IMR-90 (cell line): ENCODE measurements around the gene SH3TC1. TPM values are rescaled to one million over a fixed set of nuclear protein-coding genes. Genes with fewer than 3 reads are reported as not detected.
A peak's percentile ranks its signal among the peaks of the same experiment; 100 is the strongest.

Experiments used
- ATAC-seq: fragments of 200-7000 bp; cut with Tn5 transposase; 2 replicates; pipeline ENCODE4 v1.9.1; 2020; ENCODE audit warnings: low read depth, mild to moderate bottlenecking, moderate library complexity
- BruUV-seq: library from RNA; stranded (reverse); fragments of 400-500 nt; replicated peaks from 2 replicates; lab custom pipeline; 2021; lab: Mats Ljungman, UMichigan
- CTCF ChIA-PET: fragments of 300-600 bp; formaldehyde crosslinking; extraction: SDS; loops from one replicate; lab custom pipeline; 2021; ENCODE audit warnings: antibody characterized with exemption; lab: Yijun Ruan, JAX
- POLR2A ChIA-PET: fragments of 300-600 bp; sonication (Branson Sonifier 250); formaldehyde crosslinking; loops from one replicate; lab custom pipeline; 2022; ENCODE audit warnings: antibody characterized with exemption; ENCODE audit not compliant: unreplicated experiment; lab: Charles Lee
- DNase-seq: peaks from one replicate; pipeline ENCODE4 v3.0.0; 2013
- H2AFZ ChIP-seq: replicated peaks from 2 replicates; pipeline ENCODE3; 2013; ENCODE audit warnings: low read length, mild to moderate bottlenecking; ENCODE audit not compliant: poor library complexity
- H2AK5ac ChIP-seq: 2 replicates; pipeline ENCODE4 v1.6.1; 2013; ENCODE audit warnings: low read depth, low read length, inconsistent platforms
- H2AK9ac ChIP-seq: replicated peaks from 2 replicates; pipeline ENCODE3; 2013; ENCODE audit warnings: mild to moderate bottlenecking, low read depth, low read length, moderate library complexity; ENCODE audit not compliant: poor library complexity
- H2BK120ac ChIP-seq: 2 replicates; pipeline ENCODE4 v1.6.1; 2013; ENCODE audit warnings: low read depth, low read length, inconsistent platforms
- H2BK15ac ChIP-seq: 3 replicates; pipeline ENCODE4 v1.6.1; 2013; ENCODE audit warnings: low read depth, low read length, inconsistent platforms
- H2BK20ac ChIP-seq: 2 replicates; pipeline ENCODE4 v1.6.1; 2013; ENCODE audit warnings: low read depth, mild to moderate bottlenecking, inconsistent platforms, low read length, moderate library complexity
- H2BK5ac ChIP-seq: 2 replicates; pipeline ENCODE4 v1.6.1; 2013; ENCODE audit warnings: mild to moderate bottlenecking, low read depth, low read length, inconsistent platforms; ENCODE audit not compliant: poor library complexity, severe bottlenecking
- H3K14ac ChIP-seq: replicated peaks from 2 replicates; pipeline ENCODE4 v1.6.1; 2013; ENCODE audit warnings: low read depth, low read length, inconsistent platforms
- H3K18ac ChIP-seq: 2 replicates; pipeline ENCODE4 v1.6.1; 2013; ENCODE audit warnings: low read depth, low read length, control low read depth
- H3K23ac ChIP-seq: 2 replicates; pipeline ENCODE4 v1.6.1; 2013; ENCODE audit warnings: low read depth, low read length, inconsistent platforms
- H3K27ac ChIP-seq: 2 replicates; pipeline ENCODE4 v1.5.1; 2013; ENCODE audit warnings: mild to moderate bottlenecking, control low read depth, low read length; ENCODE audit not compliant: insufficient read depth
- H3K27me3 ChIP-seq: 2 replicates; pipeline ENCODE4 v1.6.1; 2013; ENCODE audit warnings: low read length; ENCODE audit not compliant: control insufficient read depth, insufficient read depth
- H3K36me3 ChIP-seq: 2 replicates; pipeline ENCODE4 v1.6.1; 2013; ENCODE audit warnings: low read length, mixed read lengths; ENCODE audit not compliant: control insufficient read depth, insufficient read depth
- H3K4ac ChIP-seq: 2 replicates; pipeline ENCODE4 v1.6.1; 2013; ENCODE audit warnings: low read depth, low read length, inconsistent platforms
- H3K4me1 ChIP-seq: 2 replicates; pipeline ENCODE4 v1.6.1; 2013; ENCODE audit warnings: low read length, mixed read lengths; ENCODE audit not compliant: control insufficient read depth, insufficient read depth
- H3K4me2 ChIP-seq: 2 replicates; pipeline ENCODE4 v1.6.1; 2013; ENCODE audit warnings: low read depth, mild to moderate bottlenecking, control low read depth, low read length, moderate library complexity
- H3K4me3 ChIP-seq: 2 replicates; pipeline ENCODE4 v1.5.1; 2013; ENCODE audit warnings: low read depth, mild to moderate bottlenecking, control low read depth, low read length, moderate library complexity; ENCODE audit not compliant: insufficient read depth
- H3K56ac ChIP-seq: 2 replicates; pipeline ENCODE4 v1.6.1; 2013; ENCODE audit warnings: low read length, inconsistent platforms; ENCODE audit not compliant: insufficient read depth; ENCODE audit errors: extremely low read depth
- H3K79me1 ChIP-seq, 2 experiments: 2 replicates each; pipeline ENCODE4 v1.6.1; 2013; ENCODE audit warnings: low read length in 2 of 2, inconsistent platforms in 1 of 2, low read depth in 1 of 2
- H3K9ac ChIP-seq: 2 replicates; pipeline ENCODE4 v1.6.1; 2013; ENCODE audit warnings: low read depth, low read length, control low read depth
- H3K9me1 ChIP-seq: 2 replicates; pipeline ENCODE4 v1.6.1; 2013; ENCODE audit warnings: low read length, inconsistent platforms; ENCODE audit not compliant: insufficient read depth
- H3K9me3 ChIP-seq: 2 replicates; pipeline ENCODE4 v1.6.1; 2013; ENCODE audit warnings: low read length; ENCODE audit not compliant: control insufficient read depth, insufficient read depth
- H4K20me1 ChIP-seq: 2 replicates; pipeline ENCODE4 v1.6.1; 2013; ENCODE audit warnings: low read length, inconsistent platforms; ENCODE audit not compliant: insufficient read depth
- H4K5ac ChIP-seq: 2 replicates; pipeline ENCODE4 v1.6.1; 2013; ENCODE audit warnings: mild to moderate bottlenecking, low read depth, low read length, control low read depth
- H4K8ac ChIP-seq, 2 experiments: 2 replicates each; pipeline ENCODE4 v1.6.1; 2013; ENCODE audit warnings: low read depth in 2 of 2, low read length in 2 of 2, control low read depth in 1 of 2, inconsistent platforms in 1 of 2
- H4K91ac ChIP-seq: 2 replicates; pipeline ENCODE4 v1.6.1; 2013; ENCODE audit warnings: low read depth, low read length, inconsistent platforms; ENCODE audit not compliant: insufficient read depth
- BHLHE40 ChIP-seq: fragments of 150-350 bp; IDR thresholded peaks from 2 replicates; pipeline ENCODE4 v1.6.1; 2016; ENCODE audit warnings: mild to moderate bottlenecking, low read depth, low read length
- CHD1 ChIP-seq: IDR thresholded peaks from 2 replicates; pipeline ENCODE4 v1.6.1; 2012; ENCODE audit warnings: low read depth, low read length, improper control_type of control experiment
- FOS ChIP-seq: fragments of 150-350 bp; IDR thresholded peaks from 2 replicates; pipeline ENCODE4 v1.6.1; 2016; ENCODE audit warnings: low read depth, low read length
- MAFK ChIP-seq: IDR thresholded peaks from 2 replicates; pipeline ENCODE4 v1.6.1; 2012; ENCODE audit warnings: low read depth, low read length, improper control_type of control experiment
- POLR2A ChIP-seq: IDR thresholded peaks from 2 replicates; pipeline ENCODE4 v1.6.1; 2012; ENCODE audit warnings: mild to moderate bottlenecking, low read depth, low read length
- RAD21 ChIP-seq: IDR thresholded peaks from 2 replicates; pipeline ENCODE4 v1.6.1; 2012; ENCODE audit warnings: low read length, improper control_type of control experiment
- RCOR1 ChIP-seq: IDR thresholded peaks from 2 replicates; pipeline ENCODE4 v1.6.1; 2012; ENCODE audit warnings: mild to moderate bottlenecking, low read length, improper control_type of control experiment; ENCODE audit not compliant: insufficient replicate concordance
- RFX5 ChIP-seq: IDR thresholded peaks from 2 replicates; pipeline ENCODE4 v1.8.0; 2012; ENCODE audit warnings: low read depth, mild to moderate bottlenecking, low read length, moderate library complexity
- USF2 ChIP-seq: fragments of 150-350 bp; IDR thresholded peaks from 2 replicates; pipeline ENCODE4 v1.6.1; 2017; ENCODE audit warnings: mild to moderate bottlenecking, antibody characterized with exemption, low read length, low read depth
- WGBS, 2 experiments: methylation state at CpG; one replicate each; pipeline versions ENCODE4 v1.1.5 to v1.1.7; 2013; ENCODE audit warnings: missing lambda C conversion rate in 2 of 2; ENCODE audit not compliant: insufficient read length in 1 of 2; ENCODE audit errors: extremely low coverage in 2 of 2; 5-methylcytosine and 5-hydroxymethylcytosine counted together
- dilution Hi-C: fragments of 300-500 bp; cut with HindIII; formaldehyde crosslinking; loops from one replicate; pipeline ENCODE4 v1.14.3; 2018; ENCODE audit warnings: low sequenced_read_pairs; ENCODE audit not compliant: unreplicated experiment
- in situ Hi-C: fragments of 300-500 bp; cut with MboI; formaldehyde crosslinking; loops from 3 replicates; pipeline ENCODE4 v1.14.3; 2019; ENCODE audit warnings: low sequenced_read_pairs, inconsistent platforms, mixed read lengths
- intact Hi-C: fragments of 100-400 bp; cut with micrococcal nuclease; formaldehyde crosslinking; loops from 2 replicates; pipeline ENCODE4 v1.10.0; 2022
- polyA plus RNA-seq, 3 experiments: library from polyadenylated mRNA; depleted of rRNA; stranded (reverse); fragments of >200 nt; gene quantifications; 2 replicates each; pipeline ENCODE4 v1.2.3, GENCODE V29; 2012; ENCODE audit warnings: low replicate concordance in 1 of 3
- total RNA-seq: library from RNA; depleted of rRNA; stranded (reverse); fragments of >200 nt; gene quantifications from 2 replicates; pipeline ENCODE4 v1.2.3, GENCODE V29; 2012
- TF ChIP-seq, protein P1 (sequence below): fragments of 150-350 bp; IDR thresholded peaks from 2 replicates; pipeline ENCODE4 v1.6.1; 2016; ENCODE audit warnings: low read depth, mild to moderate bottlenecking, low read length, moderate library complexity, borderline replicate concordance

The SH3TC1 gene
- total and polyA plus RNA-seq, 2 of the 4 experiments (the other 2 are of a cell fraction), result 1.6 to 2.2 TPM

DNA sequence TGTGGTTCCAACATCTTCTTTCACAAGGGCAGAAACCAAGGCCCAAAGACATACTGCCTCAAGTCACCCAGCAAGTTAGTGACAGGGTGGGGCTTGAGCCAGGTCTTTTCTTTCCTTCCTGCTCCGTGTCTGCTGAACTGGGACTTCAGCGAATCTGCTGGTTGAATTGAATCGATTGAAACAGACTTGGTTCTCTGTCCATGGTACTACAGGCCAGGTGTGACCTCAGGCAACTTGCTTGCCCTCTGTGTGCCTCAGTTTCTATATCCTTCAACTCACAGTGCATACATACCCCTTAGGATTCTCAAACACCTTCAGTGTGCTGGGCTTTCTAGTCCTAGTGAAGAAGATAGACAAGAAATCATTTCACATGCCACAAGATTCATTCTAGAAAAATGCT, 38.5 kb upstream of the SH3TC1 start:
- Histone ChIP-seq H3K9ac (no peak overlapping the region), H4K91ac (no peak overlapping the region), H2BK20ac (no peak overlapping the region), H4K20me1 (no peaks in the 10 kb centered on the region), H2AK5ac (no peak overlapping the region), H3K79me1 (no peaks in the 10 kb centered on the region), H4K5ac (no peak overlapping the region), H2BK120ac (no peak overlapping the region), H2BK15ac (no peak overlapping the region), H2BK5ac (no peak overlapping the region), H3K23ac (no peak overlapping the region), H3K4ac (no peak overlapping the region), H3K4me1 (peaks cover 5% of the 10 kb centered on the region; the same call in 1 of the 2 replicates), H3K9me1 (no peaks in the 10 kb centered on the region), H2AFZ (peak overlapping the region; percentile 43), H3K4me2 (no peak overlapping the region), H3K4me3 (no peak overlapping the region), H3K27ac (no peak overlapping the region), H3K36me3 (no peaks in the 10 kb centered on the region), H3K9me3 (no peaks in the 10 kb centered on the region), H3K56ac (no peak overlapping the region), H4K8ac (no peak overlapping the region), H3K27me3 (peaks cover 61% of the 10 kb centered on the region), H3K14ac (no peak overlapping the region), H3K18ac (no peak overlapping the region), H2AK9ac (no peak overlapping the region)
- no CpG with 5 or more reads among the region's 3 CpGs for WGBS, 2 experiments
- ATAC-seq (no peak), DNase-seq (no peak)
- POLR2A ChIA-PET, result no interaction called here
- in situ Hi-C loops (no loop called here), intact Hi-C loops (no loop called here), dilution Hi-C loops (no loop called here)
- no TSS peak for BruUV-seq
- CTCF ChIA-PET, result no interaction called here
- TF ChIP-seq RCOR1, result no peak
- TF ChIP-seq RAD21, result no peak
- no peak for TF ChIP-seq POLR2A
- no peak for TF ChIP-seq BHLHE40
- no peak for TF ChIP-seq MAFK
- TF ChIP-seq USF2, result no peak
- no peak for TF ChIP-seq FOS
- TF ChIP-seq CHD1, result no peak
- no peak for TF ChIP-seq RFX5
- TF ChIP-seq, protein P1, sequence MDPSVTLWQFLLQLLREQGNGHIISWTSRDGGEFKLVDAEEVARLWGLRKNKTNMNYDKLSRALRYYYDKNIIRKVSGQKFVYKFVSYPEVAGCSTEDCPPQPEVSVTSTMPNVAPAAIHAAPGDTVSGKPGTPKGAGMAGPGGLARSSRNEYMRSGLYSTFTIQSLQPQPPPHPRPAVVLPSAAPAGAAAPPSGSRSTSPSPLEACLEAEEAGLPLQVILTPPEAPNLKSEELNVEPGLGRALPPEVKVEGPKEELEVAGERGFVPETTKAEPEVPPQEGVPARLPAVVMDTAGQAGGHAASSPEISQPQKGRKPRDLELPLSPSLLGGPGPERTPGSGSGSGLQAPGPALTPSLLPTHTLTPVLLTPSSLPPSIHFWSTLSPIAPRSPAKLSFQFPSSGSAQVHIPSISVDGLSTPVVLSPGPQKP, result no peak
